HCT116 (cell line): Measurements from ENCODE around the gene DOCK3. TPM values are rescaled to one million over a fixed set of nuclear protein-coding genes. Genes with fewer than 3 reads are reported as not detected.
"Not testable (repeated sequence)": the region's sequence is repeated elsewhere in the genome, so short reads cannot be mapped to it uniquely, and the experiment has no call there.

Source experiments
- ATAC-seq: fragments of 200-7000 bp; cut with Tn5 transposase; 2 replicates; pipeline ENCODE4 v1.9.1; 2020; ENCODE audit warnings: mild to moderate bottlenecking, moderate library complexity
- BruUV-seq: library from RNA; stranded (reverse); fragments of 400-500 nt; replicated peaks from 2 replicates; lab custom pipeline; 2021; lab: Mats Ljungman, UMichigan
- CTCF ChIA-PET: fragments of 300-600 bp; sonication (Branson Sonifier 250); formaldehyde crosslinking; loops from one replicate; lab custom pipeline; 2021; ENCODE audit warnings: antibody characterized with exemption; lab: Charles Lee
- POLR2A ChIA-PET: fragments of 300-600, 350-600 bp; sonication (Branson Sonifier 250); formaldehyde crosslinking; loops from one replicate; lab custom pipeline; 2021; ENCODE audit warnings: antibody characterized with exemption; lab: Charles Lee
- RAD21 ChIA-PET, 2 experiments: fragments of 300-600 bp; sonication (Branson Sonifier 250); formaldehyde crosslinking; loops; one replicate each; lab custom pipeline; 2023; ENCODE audit warnings: low total read pairs in 2 of 2; ENCODE audit not compliant: uncharacterized antibody in 2 of 2, unreplicated experiment in 2 of 2, low non-redundant PET in 1 of 2; lab: Charles Lee
- DNase-seq: peaks from one replicate; pipeline ENCODE4 v3.0.0-alpha.2; 2010; ENCODE audit warnings: low read depth, low spot score
- H2AFZ ChIP-seq: fragments of 200-600 bp; shearing (Covaris generic), sonication (generic); 2 replicates; pipeline ENCODE4 v1.6.1; 2017; ENCODE audit warnings: low read depth, mixed run types, mixed read lengths, antibody characterized with exemption, low read length; ENCODE audit not compliant: poor library complexity, severe bottlenecking
- H3K27ac ChIP-seq: 2 replicates; pipeline ENCODE4 v1.5.1; 2012; ENCODE audit warnings: low read depth, low read length
- H3K27me3 ChIP-seq: fragments of 200-600 bp; sonication (generic); 2 replicates; pipeline ENCODE4 v1.6.1; 2016; ENCODE audit warnings: mixed run types, low read length, mixed read lengths; ENCODE audit not compliant: insufficient read depth
- H3K36me3 ChIP-seq, 2 experiments: fragments of 200-500 bp in 1 of 2; fragments of 200-600 bp in 1 of 2; sonication (Bioruptor generic) in 1 of 2; sonication (generic) in 1 of 2; 2 replicates each; pipeline versions ENCODE4 v1.5.1 to v1.6.1; 2014 to 2016; ENCODE audit warnings: low read length in 2 of 2, inconsistent platforms in 1 of 2, mixed read lengths in 1 of 2, mixed run types in 1 of 2; ENCODE audit not compliant: insufficient read depth in 2 of 2, control insufficient read depth in 1 of 2
- H3K4me1 ChIP-seq, 2 experiments: fragments of 200-600 bp in 1 of 2; sonication (generic) in 1 of 2; 2 replicates each; pipeline versions ENCODE4 v1.5.1 to v1.6.1; 2012 to 2017; ENCODE audit warnings: low read length in 2 of 2, inconsistent platforms in 1 of 2, mild to moderate bottlenecking in 1 of 2, mixed read lengths in 1 of 2, mixed run types in 1 of 2, moderate library complexity in 1 of 2; ENCODE audit not compliant: insufficient read depth in 2 of 2, control insufficient read depth in 1 of 2
- H3K4me2 ChIP-seq: fragments of 200-600 bp; sonication (generic); 2 replicates; pipeline ENCODE4 v1.6.1; 2017; ENCODE audit warnings: mixed run types, low read length, mixed read lengths
- H3K4me3 ChIP-seq, 2 experiments: fragments of 200-600 bp in 1 of 2; sonication (generic) in 1 of 2; replicated peaks in 1 of 2; 2 replicates each; pipeline ENCODE4 v1.5.1; 2011 to 2016; ENCODE audit warnings: low read length in 2 of 2, control low read depth in 1 of 2, low read depth in 1 of 2, mild to moderate bottlenecking in 1 of 2, mixed read lengths in 1 of 2, mixed run types in 1 of 2
- H3K79me2 ChIP-seq: fragments of 200-600 bp; sonication (generic); 2 replicates; pipeline ENCODE4 v1.6.1; 2017; ENCODE audit warnings: mild to moderate bottlenecking, mixed run types, low read length, moderate library complexity, mixed read lengths; ENCODE audit not compliant: insufficient read depth
- H3K9ac ChIP-seq: fragments of 200-600 bp; sonication (generic); 2 replicates; pipeline ENCODE4 v1.6.1; 2016; ENCODE audit warnings: low read length, mixed read lengths
- H3K9me2 ChIP-seq: fragments of 200-600 bp; sonication (generic), shearing (Covaris generic); 2 replicates; pipeline ENCODE4 v1.6.1; 2017; ENCODE audit warnings: mixed run types, mild to moderate bottlenecking, moderate library complexity; ENCODE audit not compliant: insufficient read depth
- H3K9me3 ChIP-seq, 2 experiments: fragments of 200-500 bp in 1 of 2; fragments of 200-600 bp in 1 of 2; sonication (Bioruptor generic) in 1 of 2; sonication (generic) in 1 of 2; 2 replicates each; pipeline ENCODE4 v1.6.1; 2014 to 2017; ENCODE audit warnings: low read length in 2 of 2, mixed read lengths in 2 of 2, inconsistent platforms in 1 of 2, low read depth in 1 of 2, mild to moderate bottlenecking in 1 of 2, mixed run types in 1 of 2, moderate library complexity in 1 of 2; ENCODE audit not compliant: control insufficient read depth in 1 of 2, insufficient read depth in 1 of 2
- H4K20me1 ChIP-seq: fragments of 200-600 bp; sonication (generic), shearing (Covaris generic); 2 replicates; pipeline ENCODE4 v1.6.1; 2017; ENCODE audit warnings: mixed run types, mild to moderate bottlenecking, moderate library complexity; ENCODE audit not compliant: insufficient read depth
- CEBPB ChIP-seq: IDR thresholded peaks from 2 replicates; pipeline ENCODE4 v1.6.1; 2012; ENCODE audit warnings: low read depth
- EGR1 ChIP-seq: IDR thresholded peaks from 2 replicates; pipeline ENCODE4 v1.6.1; 2012; ENCODE audit warnings: low read depth
- ELF1 ChIP-seq: IDR thresholded peaks from 2 replicates; pipeline ENCODE4 v1.6.1; 2012; ENCODE audit warnings: low read depth, borderline replicate concordance
- EZH2phosphoT487 ChIP-seq: fragments of 200-600 bp; IDR thresholded peaks from 2 replicates; pipeline ENCODE4 v1.6.1; 2018; ENCODE audit warnings: antibody characterized with exemption, borderline replicate concordance
- JUND ChIP-seq: IDR thresholded peaks from 2 replicates; pipeline ENCODE4 v1.6.1; 2012
- POLR2A ChIP-seq: IDR thresholded peaks from 2 replicates; pipeline ENCODE4 v1.7.0; 2011; ENCODE audit warnings: borderline replicate concordance; ENCODE audit not compliant: insufficient read depth, insufficient read length; ENCODE audit errors: extremely low read depth
- SP1 ChIP-seq: IDR thresholded peaks from 2 replicates; pipeline ENCODE4 v1.6.1; 2012; ENCODE audit warnings: low read depth
- SRF ChIP-seq: IDR thresholded peaks from 2 replicates; pipeline ENCODE4 v1.6.1; 2012; ENCODE audit warnings: low read depth
- YY1 ChIP-seq: IDR thresholded peaks from 2 replicates; pipeline ENCODE4 v1.6.1; 2011; ENCODE audit warnings: low read length, low read depth, moderate library complexity, mild to moderate bottlenecking; ENCODE audit not compliant: insufficient replicate concordance; ENCODE audit errors: extremely low read depth
- ZFX ChIP-seq: fragments of 450-650 bp; IDR thresholded peaks from 2 replicates; pipeline ENCODE4 v1.6.1; 2017
- intact Hi-C: fragments of 100-400 bp; cut with micrococcal nuclease; formaldehyde crosslinking; loops from 2 replicates; pipeline ENCODE4 v1.10.0; 2022
- total RNA-seq: library from RNA; stranded (reverse); gene quantifications from one replicate; pipeline ENCODE4 v1.2.1, GENCODE V29; 2021; ENCODE audit not compliant: unreplicated experiment

Gene DOCK3
- total RNA-seq, 1 experiment from 2014 or later, result 4.2 TPM

DNA sequence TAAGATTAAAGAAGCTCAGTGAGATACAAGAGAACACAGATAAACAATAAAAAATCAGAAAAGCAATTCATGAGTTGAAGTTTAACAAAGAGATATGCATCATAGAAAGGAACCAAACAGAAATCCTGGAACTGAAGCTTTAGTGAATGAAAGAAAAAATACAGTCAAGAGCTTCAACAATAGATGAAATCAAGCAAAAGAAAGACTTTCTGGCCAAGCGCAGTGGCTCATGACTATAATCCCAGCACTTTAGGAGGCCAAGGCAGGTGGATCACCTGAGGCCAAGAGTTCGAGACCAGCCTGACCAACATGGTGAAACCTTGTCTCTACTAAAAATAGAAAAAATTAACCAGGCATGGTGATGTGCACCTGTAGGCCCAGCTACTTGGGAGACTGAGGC is 408.8 kb downstream of the DOCK3 start:
- no peaks in the 10 kb centered on the region for H3K9me2 ChIP-seq
- H3K79me2 ChIP-seq, result no peaks in the 10 kb centered on the region
- DNase-seq, result no peak
- H3K36me3 ChIP-seq, result no peaks in the 10 kb centered on the region
- no peak overlapping the region for H3K4me2 ChIP-seq
- ATAC-seq, result no peak
- H3K4me3 ChIP-seq, result no peak overlapping the region
- TF ChIP-seq SRF, result no peak
- TF ChIP-seq CEBPB, result no peak
- no peak for TF ChIP-seq ELF1
- no peak for TF ChIP-seq ZFX
- TF ChIP-seq EGR1, result no peak
- no peak for TF ChIP-seq SP1
- no peak for TF ChIP-seq JUND
- no peak for TF ChIP-seq EZH2phosphoT487
- TF ChIP-seq YY1, result no peak
- no peak for TF ChIP-seq POLR2A
- no peaks in the 10 kb centered on the region for H3K27me3 ChIP-seq
- no TSS peak for BruUV-seq
- no peak overlapping the region for H3K27ac ChIP-seq
- H4K20me1 ChIP-seq, result no peaks in the 10 kb centered on the region
- H3K9me3 ChIP-seq, result peaks cover 5 to 7% of the 10 kb centered on the region in 2 experiments; a peak in 2 of 4 replicates
- H3K4me1 ChIP-seq, result no peaks in the 10 kb centered on the region
- ChIA-PET CTCF (no interaction called here), RAD21 (no interaction called here), POLR2A (interaction anchor here (0.7 kb wide), 1 partner anchor 18 kb away, joined by 3 read pairs; no protein-coding TSS in a partner anchor)
- intact Hi-C loops, result no loop called here
- H3K9ac ChIP-seq, result no peak overlapping the region
- H2AFZ ChIP-seq, result no peak overlapping the region

DNA sequence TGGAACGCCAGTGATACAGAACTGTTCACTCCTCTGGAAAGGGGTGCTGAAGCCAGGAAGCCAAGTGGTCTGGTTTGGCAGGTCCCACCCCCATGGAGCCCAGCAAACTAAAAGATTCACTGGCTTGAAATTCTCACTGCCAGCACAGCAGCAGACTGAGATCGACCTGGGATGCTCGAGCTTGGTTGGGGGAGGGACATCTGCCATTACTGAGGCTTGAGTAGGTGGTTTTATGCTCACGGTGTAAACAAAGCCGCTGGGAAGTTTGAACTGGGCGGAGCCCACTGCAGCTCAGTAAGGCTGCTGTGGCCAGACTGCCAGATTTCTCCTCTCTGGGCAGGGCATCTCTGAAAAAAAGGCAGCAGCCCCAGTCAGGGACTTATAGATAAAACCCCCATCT is 417.4 kb downstream of the DOCK3 start:
- H3K27me3 ChIP-seq, H3K4me3 ChIP-seq, DNase-seq, H3K9me3 ChIP-seq, POLR2A ChIA-PET, H3K4me2 ChIP-seq, H2AFZ ChIP-seq, CTCF ChIA-PET, intact Hi-C loops, BruUV-seq, H3K9ac ChIP-seq, H3K79me2 ChIP-seq, H3K36me3 ChIP-seq, RAD21 ChIA-PET, ATAC-seq, H3K27ac ChIP-seq, H3K4me1 ChIP-seq, H4K20me1 ChIP-seq, H3K9me2 ChIP-seq: not testable (repeated sequence)

DNA sequence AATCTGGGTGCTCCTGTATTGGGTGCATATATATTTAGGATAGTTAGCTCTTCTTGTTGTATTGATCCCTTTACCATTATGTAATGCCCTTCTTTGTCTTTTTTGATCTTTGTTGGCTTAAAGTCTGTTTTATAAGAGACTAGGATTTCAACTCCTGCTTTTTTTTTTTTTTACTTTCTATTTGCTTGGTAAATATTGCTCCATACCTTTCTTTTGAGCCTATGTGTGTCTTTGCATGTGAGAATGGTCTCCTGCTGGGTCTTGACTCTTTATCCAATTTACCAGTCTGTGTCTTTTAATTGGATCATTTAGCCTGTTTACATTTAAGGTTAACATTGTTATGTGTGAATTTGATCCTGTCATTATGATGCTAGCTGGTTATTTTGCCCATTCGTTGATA is 420.1 kb downstream of the DOCK3 start:
- H3K9me3 ChIP-seq, H3K79me2 ChIP-seq, H3K4me1 ChIP-seq, DNase-seq, H3K9me2 ChIP-seq, intact Hi-C loops, H2AFZ ChIP-seq, H3K4me2 ChIP-seq, ATAC-seq, RAD21 ChIA-PET, H4K20me1 ChIP-seq, BruUV-seq, POLR2A ChIA-PET, H3K9ac ChIP-seq, CTCF ChIA-PET, H3K36me3 ChIP-seq, H3K27ac ChIP-seq, H3K27me3 ChIP-seq, H3K4me3 ChIP-seq: not testable (repeated sequence)
